ENCODE data around the gene BNIPL.
A peak's percentile ranks its signal among the peaks of the same experiment; 100 is the strongest.

BNIPL gene

DNA sequence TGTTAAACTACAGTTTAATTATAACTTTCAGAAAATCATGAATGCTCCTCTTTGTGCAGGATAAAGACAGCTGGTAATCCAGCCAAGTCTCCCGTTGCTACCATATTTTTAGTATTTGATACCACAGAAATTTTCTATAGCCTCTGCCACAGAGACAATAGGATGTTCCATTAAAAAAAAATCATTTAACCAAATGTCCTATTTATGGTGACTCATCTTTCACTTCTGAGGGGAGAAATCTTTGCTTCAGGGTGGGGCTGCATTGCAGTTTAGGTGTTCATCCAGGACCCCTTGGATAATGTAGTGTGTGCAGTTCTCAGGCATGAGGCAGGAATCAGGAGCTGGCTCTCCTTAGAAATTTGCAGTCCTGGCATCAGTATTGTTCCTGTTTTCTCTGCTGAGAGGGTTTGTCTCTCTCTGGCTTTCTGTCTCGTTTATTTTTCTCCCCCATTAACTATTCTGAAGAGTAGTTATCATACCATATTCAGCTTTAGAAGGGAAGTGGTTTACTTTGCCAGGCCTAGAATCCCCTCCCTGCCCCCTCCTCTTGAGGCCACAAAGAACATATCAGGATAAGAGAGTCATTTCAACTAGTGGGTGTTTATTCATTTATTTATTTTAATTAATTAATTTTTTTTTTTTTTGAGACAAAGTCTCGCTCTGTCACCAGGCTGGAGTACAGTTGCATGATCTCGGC, 25.1 kb upstream of the BNIPL start:
- no peak for DNase-seq

DNA sequence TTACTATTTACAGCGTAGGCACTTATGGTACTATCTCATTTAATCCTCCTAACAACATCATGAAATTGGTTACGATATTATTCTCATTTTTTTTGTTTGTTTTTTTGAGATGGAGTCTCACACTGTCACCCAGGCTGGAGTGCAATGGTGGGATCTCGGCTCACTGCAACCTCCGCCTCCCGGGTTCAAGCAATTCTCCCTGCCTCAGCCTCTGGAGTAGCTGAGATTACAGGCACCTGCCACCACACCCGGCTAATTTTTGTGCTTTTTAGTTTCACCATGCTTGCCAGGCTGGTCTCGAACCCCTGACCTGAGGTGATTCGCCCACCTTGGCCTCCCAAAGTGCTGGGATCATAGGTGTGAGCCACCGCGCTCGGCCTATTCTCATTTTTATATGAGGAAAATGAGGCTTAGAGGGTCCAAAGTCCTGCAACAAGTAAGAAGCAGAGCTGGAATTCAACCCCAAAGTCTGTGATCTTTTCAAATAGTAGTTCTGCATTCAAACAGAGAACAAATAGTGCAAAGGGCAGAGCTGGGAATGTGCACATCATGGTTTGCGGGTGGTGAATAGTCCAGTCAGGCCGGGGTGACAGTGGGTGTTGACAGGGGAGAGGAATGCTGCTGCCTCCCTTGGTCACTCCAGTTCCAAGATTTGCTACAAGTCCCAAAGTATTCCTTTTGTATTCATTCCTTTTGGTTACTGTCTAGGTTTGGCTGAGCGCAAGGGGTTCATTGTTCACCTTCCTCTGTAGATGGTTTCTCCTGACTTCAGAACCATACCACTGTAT, 23.5 kb upstream of the BNIPL start:
- DNase-seq, result no peak

DNA sequence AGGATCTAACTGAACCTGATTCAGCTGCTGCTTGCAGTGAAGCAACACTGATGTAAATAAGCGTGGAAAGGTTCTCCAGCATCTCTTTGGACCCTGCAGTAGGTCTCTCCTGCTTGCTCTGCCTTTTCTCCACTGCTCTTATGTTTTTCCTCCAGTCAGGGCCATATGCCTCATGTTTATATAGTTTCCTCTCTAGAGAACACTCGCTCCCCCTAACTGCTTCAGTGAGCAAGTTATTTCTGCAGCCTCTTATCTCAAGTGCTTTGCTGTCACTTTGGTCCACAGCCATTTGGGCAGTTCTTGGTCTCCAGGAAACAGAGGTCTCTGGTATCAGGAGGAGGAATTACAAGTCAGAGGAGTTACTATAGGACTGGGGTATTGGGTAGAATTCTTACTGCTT, 22.9 kb upstream of the BNIPL start:
- DNase-seq, result peak; percentile 84

GRCh38 chr1:151024540-151025146, 11.7 kb upstream of the BNIPL start:
- DNase-seq, result peak; percentile 33

- DNase-seq, result no peak
These were observed 9.9 kb upstream of the BNIPL start for GRCh38 chr1:151026460-151026859.

GRCh38 chr1:151032164-151032563, 4.2 kb upstream of the BNIPL start:
- no peak for DNase-seq

DNA sequence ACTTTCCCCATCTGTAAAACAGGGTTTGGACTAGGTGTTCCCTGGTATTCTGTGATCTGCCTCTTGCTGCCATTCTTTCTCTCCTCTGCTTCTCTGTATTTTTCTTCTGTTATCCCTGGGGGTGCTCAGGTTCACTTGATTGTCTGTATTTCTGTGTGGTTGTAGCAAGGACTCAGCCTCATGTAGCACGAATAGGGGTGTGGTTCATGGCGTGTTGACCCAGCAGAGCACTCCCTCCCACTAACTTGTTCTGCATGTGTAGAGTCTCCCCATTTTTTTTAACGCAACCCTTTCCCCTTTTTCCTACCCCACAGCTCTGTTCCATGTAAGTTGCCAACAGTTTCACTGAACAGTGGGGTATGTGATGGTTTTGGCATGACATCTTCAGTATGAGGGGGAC, 1.2 kb upstream of the BNIPL start:
- DNase-seq, result no peak

GRCh38 chr1:151037032-151037431, 646 bp downstream of the BNIPL start:
- DNase-seq, result no peak

- DNase-seq, result no peak
These were observed 3.1 kb downstream of the BNIPL start for GRCh38 chr1:151039521-151039920.

GRCh38 chr1:151043163-151043562, 6.8 kb downstream of the BNIPL start:
- no peak for DNase-seq

DNA sequence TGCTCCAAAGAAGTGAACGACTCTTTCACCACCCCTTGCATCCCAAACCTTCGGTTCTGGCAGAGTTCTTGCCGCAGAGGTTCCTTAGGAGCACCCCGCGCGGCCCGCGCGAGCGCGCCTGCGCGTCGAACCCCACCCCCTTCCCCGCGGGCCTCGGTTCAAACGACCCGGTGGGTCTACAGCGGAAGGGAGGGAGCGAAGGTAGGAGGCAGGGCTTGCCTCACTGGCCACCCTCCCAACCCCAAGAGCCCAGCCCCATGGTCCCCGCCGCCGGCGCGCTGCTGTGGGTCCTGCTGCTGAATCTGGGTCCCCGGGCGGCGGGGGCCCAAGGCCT, 11.2 kb downstream of the BNIPL start, which contains the start of gene C1orf56:
Gene C1orf56 (plus strand): TSS at position 161 of the 334 bp plus-strand sequence. CDS start 97 bp downstream, at position 258.
- DNase-seq, result peak; percentile 60

- DNase-seq, result no peak
These were observed 11.7 kb downstream of the BNIPL start for GRCh38 chr1:151047925-151048644.

- no peak for DNase-seq
These were observed 12.3 kb downstream of the BNIPL start for GRCh38 chr1:151048645-151049032.

DNA sequence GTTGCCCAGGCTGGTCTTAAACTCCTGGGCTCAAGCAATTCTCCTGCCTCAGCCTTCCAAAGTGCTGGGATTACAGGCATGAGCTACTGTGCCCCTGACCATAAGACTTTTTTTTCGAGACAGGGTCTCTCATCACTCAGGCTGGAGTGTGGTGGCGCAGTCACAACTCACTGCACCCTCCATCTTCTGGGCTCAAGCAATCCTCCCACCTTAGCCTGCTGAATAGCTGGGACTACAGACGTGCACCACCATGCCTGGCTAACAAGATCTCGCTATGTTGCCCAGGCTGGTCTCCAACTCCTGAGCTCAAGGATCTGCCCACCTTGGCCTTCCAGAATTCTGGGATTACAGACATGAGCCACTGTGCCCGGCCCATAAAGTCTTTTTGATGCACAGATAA, 13.1 kb downstream of the BNIPL start:
- no peak for DNase-seq

GRCh38 chr1:151050051-151050688, 13.8 kb downstream of the BNIPL start:
- DNase-seq, result no peak

DNA sequence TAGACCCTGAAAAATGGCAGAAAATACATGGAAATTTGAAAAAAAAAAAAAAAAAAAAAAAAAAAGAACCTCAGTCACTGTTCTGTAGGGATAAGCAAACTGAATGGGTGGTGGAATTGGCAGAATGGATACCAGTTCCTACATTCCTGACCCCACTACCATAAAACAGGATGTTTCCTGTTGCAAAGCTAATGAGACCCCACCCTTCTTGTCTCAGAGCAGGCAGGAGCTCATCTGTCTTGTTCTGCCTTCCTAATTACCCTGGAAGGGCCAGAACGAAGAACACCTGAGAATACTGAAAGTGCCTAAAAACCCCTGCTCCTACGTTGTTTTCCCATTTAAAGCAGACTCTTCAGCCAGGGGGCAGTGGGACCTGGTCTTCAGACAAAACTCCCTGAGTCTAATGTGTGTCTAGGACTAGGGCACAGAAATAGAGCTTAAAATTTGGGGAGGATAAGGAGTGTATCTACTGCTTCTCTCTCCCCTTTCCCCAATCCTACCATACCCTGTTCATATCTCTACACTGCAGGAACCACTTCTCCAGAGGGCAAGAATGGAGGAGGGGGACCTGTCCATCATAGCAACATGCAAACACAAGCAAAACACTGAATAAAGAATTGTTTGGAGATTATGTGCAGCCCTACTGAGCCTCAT, 15.1 kb downstream of the BNIPL start:
- DNase-seq, result no peak

- DNase-seq, result no peak
These were observed 18.7 kb downstream of the BNIPL start for GRCh38 chr1:151054971-151055547.

DNA sequence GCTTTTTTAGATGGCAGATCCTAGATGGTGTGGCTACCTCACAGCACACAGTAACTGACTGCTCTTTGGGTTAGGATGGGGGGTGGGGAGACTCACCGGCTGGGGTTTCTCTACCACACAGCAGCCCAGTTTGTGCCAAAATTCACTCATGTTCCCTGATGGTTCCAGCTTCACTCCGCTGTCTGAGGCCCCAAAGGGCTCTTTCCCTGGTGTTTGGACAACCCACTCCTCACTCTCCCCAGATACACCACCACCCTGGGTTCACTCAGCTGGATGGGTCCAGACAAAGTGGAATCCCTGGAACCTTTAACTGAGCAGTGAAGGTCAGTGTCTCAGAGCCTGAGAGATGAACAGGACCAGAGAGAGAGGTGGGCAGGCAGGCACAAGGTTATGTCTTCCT, 19.2 kb downstream of the BNIPL start:
- DNase-seq, result no peak

DNA sequence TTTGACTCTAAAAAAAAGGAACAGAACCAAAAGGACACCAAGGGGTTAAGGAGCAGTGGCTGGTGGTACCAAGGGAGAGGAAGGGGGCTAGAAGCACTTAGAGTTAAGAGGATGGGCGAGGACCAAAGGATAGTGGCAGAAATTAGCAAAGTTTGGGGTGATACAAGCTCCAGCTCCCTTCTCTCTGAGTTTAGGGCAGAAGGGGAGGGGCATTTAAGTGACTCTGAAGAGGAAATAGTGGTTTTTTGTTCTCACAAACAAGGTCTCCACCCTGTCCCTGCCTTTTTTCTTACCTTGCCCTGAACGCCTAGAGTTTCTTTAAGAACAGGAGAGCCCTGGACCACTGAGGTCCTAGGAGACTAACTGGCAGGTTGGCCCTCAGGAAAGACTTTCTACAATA, 19.8 kb downstream of the BNIPL start:
- DNase-seq, result no peak

DNA sequence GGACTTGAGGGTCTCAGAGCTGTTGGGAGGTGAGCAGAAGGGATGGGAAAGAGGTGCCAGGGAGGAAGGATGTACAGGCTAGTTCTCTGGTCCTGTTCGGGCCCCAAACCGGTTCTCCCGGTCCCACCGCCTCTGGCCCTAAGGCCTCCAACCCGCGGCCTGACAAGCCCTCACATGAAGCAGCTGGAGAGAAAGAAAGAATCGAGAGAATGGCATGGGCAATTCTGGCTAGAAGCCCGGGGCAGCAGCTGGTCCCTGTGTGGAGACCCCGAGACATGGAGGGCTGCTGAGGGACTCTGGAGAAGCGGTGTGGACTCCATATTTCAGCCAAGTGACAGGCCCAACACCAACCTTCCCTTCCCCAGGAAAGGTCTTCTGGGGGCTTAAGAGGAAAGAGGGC, 22.3 kb downstream of the BNIPL start:
- DNase-seq, result no peak

DNA sequence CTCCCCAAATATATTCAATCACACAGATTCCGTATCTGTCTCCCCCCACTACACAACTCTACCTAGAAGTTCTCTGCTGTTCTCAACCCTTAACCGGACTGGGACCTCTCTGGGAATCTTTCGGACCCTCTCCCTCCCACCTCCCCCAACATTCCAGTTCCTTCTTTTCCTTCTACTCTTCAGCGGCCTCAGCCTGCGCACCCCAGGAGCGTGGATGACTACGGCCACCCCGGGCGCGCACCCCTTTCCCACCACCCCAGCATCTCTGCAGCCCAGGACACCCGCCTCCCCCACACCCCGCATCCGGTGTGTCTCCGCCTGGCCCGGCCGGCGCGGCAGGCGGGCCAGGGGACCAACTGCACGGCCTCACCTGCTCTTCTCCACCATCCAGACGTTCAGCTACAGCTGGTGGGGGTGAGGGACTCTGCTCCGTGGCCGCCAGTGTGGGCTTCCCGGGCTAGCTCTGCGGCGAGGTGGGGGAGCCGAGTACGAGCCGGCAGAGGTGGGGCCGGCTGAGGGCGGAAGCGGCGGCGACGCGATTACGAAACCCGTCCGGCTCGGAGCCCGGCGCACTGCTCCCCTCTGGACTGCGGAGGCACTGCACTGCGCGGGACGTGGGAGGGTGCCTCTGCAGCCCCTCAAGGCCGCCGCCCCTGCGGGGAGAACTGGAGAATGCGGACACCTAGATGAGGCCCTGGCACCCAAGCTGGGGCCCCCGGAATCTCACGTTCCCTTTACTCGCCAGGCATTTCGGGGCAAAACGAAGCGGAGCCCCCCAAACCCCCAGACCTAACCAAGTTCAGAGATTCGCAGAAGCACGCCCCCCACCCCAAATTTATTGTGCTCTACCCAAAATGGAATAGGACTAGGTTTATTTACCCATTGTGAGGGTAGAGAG, 23.0 kb downstream of the BNIPL start, which contains the start of gene CDC42SE1:
Gene CDC42SE1 (minus strand): TSS at position 514 of the 898 bp plus-strand sequence. CDS start 3,892 bp downstream, outside the sequence.
- DNase-seq, result peak; percentile 67

Data from NCI-H187 treated with DMSO at 0.1 percent for 48 hours (cell line).